SH-SY5Y (cell line): Measurements from ENCODE around the gene GLDN.

ENCODE experiments used
- GATA2 ChIP-seq: IDR thresholded peaks from 2 replicates; pipeline ENCODE4 v1.6.1; 2011; ENCODE audit warnings: mild to moderate bottlenecking, low read depth, low read length
- GATA3 ChIP-seq: IDR thresholded peaks from 2 replicates; pipeline ENCODE4 v1.6.1; 2011; ENCODE audit warnings: low read depth, mild to moderate bottlenecking, low read length, moderate library complexity

Gene GLDN

GRCh38 chr15:51334011-51334451 is 7.4 kb upstream of the GLDN start:
- TF ChIP-seq GATA2 (no peak), GATA3 (no peak)

GRCh38 chr15:51335087-51335486 is 6.4 kb upstream of the GLDN start:
- TF ChIP-seq GATA2 (no peak), GATA3 (no peak)

- TF ChIP-seq GATA3 (no peak), GATA2 (no peak)
Measured at GRCh38 chr15:51335538-51336410, 5.7 kb upstream of the GLDN start.

- no peak for TF ChIP-seq GATA2
- TF ChIP-seq GATA3: no peak
Measured at GRCh38 chr15:51338496-51338895, 3.0 kb upstream of the GLDN start, which contains the start of gene CYP19A1. CYP19A1 (minus strand) TSS chr15:51338596; CDS start chr15:51242912, 95,684 bp downstream.

- no peak for TF ChIP-seq GATA3
- TF ChIP-seq GATA2: no peak
Measured at GRCh38 chr15:51342227-51342999, 958 bp downstream of the GLDN start.

- TF ChIP-seq GATA3 (no peak), GATA2 (no peak)
Measured at GRCh38 chr15:51343466-51343865, 2.0 kb downstream of the GLDN start.

GRCh38 chr15:51346136-51346535 is 4.7 kb downstream of the GLDN start:
- no peak for TF ChIP-seq GATA2
- TF ChIP-seq GATA3: no peak

GRCh38 chr15:51348688-51349087 is 7.2 kb downstream of the GLDN start:
- TF ChIP-seq GATA2 (no peak), GATA3 (no peak)

GRCh38 chr15:51349156-51349844 is 7.8 kb downstream of the GLDN start:
- TF ChIP-seq GATA2: no peak

GRCh38 chr15:51350723-51351122 is 9.3 kb downstream of the GLDN start:
- TF ChIP-seq GATA3: no peak

- TF ChIP-seq GATA2 (no peak), GATA3 (no peak)
Measured at GRCh38 chr15:51353976-51354375, 12.5 kb downstream of the GLDN start.

- TF ChIP-seq GATA2 (no peak), GATA3 (no peak)
Measured at GRCh38 chr15:51355096-51355495, 13.6 kb downstream of the GLDN start.

GRCh38 chr15:51356147-51356546 is 14.7 kb downstream of the GLDN start:
- TF ChIP-seq GATA3: no peak
- no peak for TF ChIP-seq GATA2

GRCh38 chr15:51356983-51357382 is 15.5 kb downstream of the GLDN start:
- TF ChIP-seq GATA3 (no peak), GATA2 (no peak)

- no peak for TF ChIP-seq GATA2
- no peak for TF ChIP-seq GATA3
Measured at GRCh38 chr15:51359981-51360380, 18.5 kb downstream of the GLDN start.
